ENCODE results near the gene PDE6A. TPM values are rescaled to one million over a fixed set of nuclear protein-coding genes. Genes with fewer than 3 reads are reported as not detected.

PDE6A gene
- total RNA-seq, 1 donor from 2014 or later: 0.07 TPM

- no peak overlapping the region for H3K4me3 Mint-ChIP-seq (ENCODE audit: low read depth)
- peak; percentile 79 for DNase-seq (ENCODE audit: low spot score, unreplicated experiment)
- H3K4me1 Mint-ChIP-seq (ENCODE audit: low read depth): no peaks in the 10 kb centered on the region
- H3K27me3 Mint-ChIP-seq: peaks cover 9% of the 10 kb centered on the region
- H3K36me3 Mint-ChIP-seq (ENCODE audit: insufficient read depth): no peaks in the 10 kb centered on the region
- TF ChIP-seq CTCF (IDR thresholded peaks at IDR 0.05; ENCODE audit: unreplicated experiment): peak; percentile 92
- no peak overlapping the region for H3K27ac Mint-ChIP-seq
- H3K9me3 Mint-ChIP-seq (ENCODE audit: low read depth): no peaks in the 10 kb centered on the region
These were observed 116.2 kb downstream of the PDE6A start for GRCh38 chr5:149828161-149829011.

GRCh38 chr5:149827546-149827945 is 117.0 kb downstream of the PDE6A start:
- Mint-ChIP-seq H3K9me3 (ENCODE audit: low read depth) (no peaks in the 10 kb centered on the region), H3K27ac (no peak overlapping the region), H3K27me3 (peaks cover 9% of the 10 kb centered on the region), H3K4me3 (ENCODE audit: low read depth) (no peak overlapping the region), H3K36me3 (ENCODE audit: insufficient read depth) (no peaks in the 10 kb centered on the region), H3K4me1 (ENCODE audit: low read depth) (peaks cover 2% of the 10 kb centered on the region)
- DNase-seq (ENCODE audit: low spot score, unreplicated experiment): no peak
- no peak for TF ChIP-seq CTCF (IDR thresholded peaks at IDR 0.05; ENCODE audit: unreplicated experiment)

- TF ChIP-seq CTCF (IDR thresholded peaks at IDR 0.05; ENCODE audit: unreplicated experiment): no peak
- no peak for DNase-seq (ENCODE audit: low spot score, unreplicated experiment)
- Mint-ChIP-seq H3K27me3 (peaks cover 9% of the 10 kb centered on the region), H3K36me3 (ENCODE audit: insufficient read depth) (no peaks in the 10 kb centered on the region), H3K4me1 (ENCODE audit: low read depth) (peaks cover 2% of the 10 kb centered on the region), H3K9me3 (ENCODE audit: low read depth) (no peaks in the 10 kb centered on the region), H3K4me3 (ENCODE audit: low read depth) (no peak overlapping the region), H3K27ac (no peak overlapping the region)
These were observed 117.5 kb downstream of the PDE6A start for GRCh38 chr5:149827086-149827485.

DNA sequence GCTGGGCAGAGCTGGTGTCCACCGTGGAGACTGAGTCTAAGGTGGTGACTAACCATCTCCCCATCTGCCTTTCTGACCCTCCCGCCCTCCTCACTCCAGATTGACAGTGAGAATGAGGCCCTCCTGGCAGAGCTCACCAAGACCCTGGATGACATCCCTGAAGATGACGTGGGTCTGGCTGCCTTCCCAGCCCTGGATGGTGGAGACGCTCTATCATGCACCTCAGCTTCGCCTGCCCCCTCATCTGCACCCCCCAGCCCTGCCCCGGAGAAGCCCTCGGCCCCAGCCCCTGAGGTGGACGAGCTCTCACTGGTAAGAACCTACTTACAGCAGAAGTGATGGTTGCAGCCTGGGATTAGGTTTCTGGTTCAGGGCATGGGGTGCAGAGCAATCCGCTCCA is 118.0 kb downstream of the PDE6A start:
- no peak for TF ChIP-seq CTCF (IDR thresholded peaks at IDR 0.05; ENCODE audit: unreplicated experiment)
- Mint-ChIP-seq H3K9me3 (ENCODE audit: low read depth) (no peaks in the 10 kb centered on the region), H3K27me3 (peaks cover 9% of the 10 kb centered on the region), H3K4me3 (ENCODE audit: low read depth) (no peak overlapping the region), H3K4me1 (ENCODE audit: low read depth) (peaks cover 4% of the 10 kb centered on the region), H3K27ac (no peak overlapping the region), H3K36me3 (ENCODE audit: insufficient read depth) (no peaks in the 10 kb centered on the region)
- DNase-seq (ENCODE audit: low spot score, unreplicated experiment): no peak

DNA sequence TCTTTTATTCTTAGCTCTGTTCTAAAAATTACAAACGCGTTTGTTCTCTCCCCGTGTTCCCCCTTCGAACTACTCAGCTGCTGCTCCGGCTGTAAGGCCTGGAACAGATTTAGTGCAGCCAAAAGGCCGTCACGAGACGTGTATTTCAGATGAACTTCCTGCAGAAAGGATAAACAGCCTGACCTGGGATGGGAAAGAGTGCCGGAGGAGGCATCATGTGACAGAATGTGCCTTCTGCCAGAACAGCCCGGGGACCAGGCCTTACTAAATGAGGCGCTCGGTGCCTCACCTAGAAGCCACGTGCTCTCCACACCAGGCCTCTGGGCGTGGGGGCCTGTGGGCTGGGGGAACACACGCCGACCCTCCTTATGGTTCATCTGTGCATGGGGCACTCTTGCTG is 119.7 kb downstream of the PDE6A start:
- Mint-ChIP-seq H3K4me3 (ENCODE audit: low read depth) (no peak overlapping the region), H3K4me1 (ENCODE audit: low read depth) (peaks cover 9% of the 10 kb centered on the region), H3K27me3 (peaks cover 9% of the 10 kb centered on the region), H3K27ac (no peak overlapping the region), H3K36me3 (ENCODE audit: insufficient read depth) (no peaks in the 10 kb centered on the region), H3K9me3 (ENCODE audit: low read depth) (no peaks in the 10 kb centered on the region)
- no peak for DNase-seq (ENCODE audit: low spot score, unreplicated experiment)
- no peak for TF ChIP-seq CTCF (IDR thresholded peaks at IDR 0.05; ENCODE audit: unreplicated experiment)
